ENCODE results near the gene DCST2. TPM values are rescaled to one million over a fixed set of nuclear protein-coding genes. Genes with fewer than 3 reads are reported as not detected.
A peak's percentile ranks its signal among the peaks of the same experiment; 100 is the strongest.

The DCST2 gene
- total and polyA plus RNA-seq, 2 donors (not counting 3 experiments of a cell fraction or from before 2014, with no cell fraction given), result 0.29 to 0.51 TPM

DNA sequence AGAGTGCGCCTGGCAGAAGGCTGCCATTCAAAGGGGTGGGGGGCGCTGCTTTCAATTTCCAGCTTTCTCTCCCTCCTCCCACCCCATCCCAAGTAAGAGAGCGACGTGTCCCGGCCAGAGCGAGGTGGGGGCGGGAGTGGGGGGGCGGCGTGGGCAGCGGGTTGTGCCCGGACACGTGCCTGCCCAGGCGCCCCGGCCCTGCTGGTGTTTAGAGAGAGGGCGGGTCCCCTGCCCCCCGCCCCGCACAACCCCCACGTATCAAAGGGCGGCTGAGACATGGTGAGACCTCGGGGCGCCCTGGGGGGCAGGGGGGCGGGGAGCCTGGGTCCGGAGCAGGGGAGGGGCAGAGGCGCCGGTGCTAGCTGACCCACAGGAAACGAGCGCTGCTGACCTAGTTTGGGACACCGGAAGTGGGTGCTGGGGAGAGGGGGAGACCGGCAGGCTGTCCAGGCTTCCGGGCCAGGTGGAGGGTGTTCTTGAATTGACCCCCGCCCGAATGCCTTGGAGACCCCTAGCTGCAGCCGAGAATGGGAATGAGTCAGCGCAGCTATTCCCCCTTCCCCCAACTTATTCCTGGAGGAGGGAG lies 29.7 kb downstream of the DCST2 start:
- ChIA-PET POLR2A (no interaction called here), CTCF (interaction anchor here (0.7 to 6.5 kb wide), 8 partner anchors 11 to 425 kb away, joined by 3 to 87 read pairs (median 4); partner anchors contain the start of genes ADAM15, FLAD1, PYGO2 and SHC1)
- H3K4me3 ChIP-seq (replicated peaks in 1 of 3; ENCODE audit: insufficient read depth in 1 of 3, low read depth in 1 of 3, low read length in 3 of 3), result peak overlapping the region; percentile 53 to 94 (median 65)
- H3K27me3 ChIP-seq (ENCODE audit: control insufficient read depth in 2 of 2, insufficient read depth in 2 of 2, low read length in 2 of 2), result no peaks in the 10 kb centered on the region
- DNase-seq (ENCODE audit: low read depth, low spot score) (peak; percentile 33), FAIRE-seq (no peak)
- peak overlapping the region; percentile 54 for H3K4me2 ChIP-seq (ENCODE audit: insufficient read depth, low read length)
- H3K79me2 ChIP-seq (ENCODE audit: control insufficient read depth, insufficient read depth, low read length), result peaks cover 16% of the 10 kb centered on the region
- dilution Hi-C loops (cut with MboI; ENCODE audit: extremely low pct_ligation_motif_present, low sequenced_read_pairs), result no loop called here
- peak overlapping the region; percentile 21 for H2AFZ ChIP-seq (ENCODE audit: low read depth, low read length)
- peak overlapping the region; percentile 63 for H3K27ac ChIP-seq (ENCODE audit: insufficient read depth, low read depth, low read length)
- peak overlapping the region; percentile 69 for H3K9ac ChIP-seq (replicated peaks; ENCODE audit: extremely low read depth, insufficient read depth, low read length)
- peaks cover 25% of the 10 kb centered on the region for H3K4me1 ChIP-seq (ENCODE audit: control insufficient read depth, extremely low read depth, insufficient read depth, low read length)
- no peaks in the 10 kb centered on the region for H3K9me3 ChIP-seq (replicated peaks; ENCODE audit: control insufficient read depth, insufficient read depth, low read length)
- no peaks in the 10 kb centered on the region for H3K9me1 ChIP-seq (replicated peaks; ENCODE audit: control insufficient read depth, extremely low read depth, insufficient read depth, low read length)
- BruUV-seq (replicated peaks), result no TSS peak
- no peaks in the 10 kb centered on the region for H3K36me3 ChIP-seq (ENCODE audit: control insufficient read depth in 2 of 2, extremely low read depth in 1 of 2, insufficient read depth in 2 of 2, low read length in 2 of 2)
- no peak for TF ChIP-seq POLR2AphosphoS5 (IDR thresholded peaks at IDR 0.05; ENCODE audit: insufficient read depth, low read depth, low read length)
- peak; percentile 50 for TF ChIP-seq FOS (IDR thresholded peaks at IDR 0.05; ENCODE audit: borderline replicate concordance, insufficient read depth, low read length)
- intact Hi-C loops (cut with micrococcal nuclease), result loop anchor here (2.0 to 5.0 kb wide), 2 partner anchors 41 to 447 kb away; partner anchors contain the start of gene UBE2Q1
- H4K20me1 ChIP-seq (replicated peaks; ENCODE audit: control insufficient read depth, extremely low read depth, insufficient read depth, low read length), result no peaks in the 10 kb centered on the region

DNA sequence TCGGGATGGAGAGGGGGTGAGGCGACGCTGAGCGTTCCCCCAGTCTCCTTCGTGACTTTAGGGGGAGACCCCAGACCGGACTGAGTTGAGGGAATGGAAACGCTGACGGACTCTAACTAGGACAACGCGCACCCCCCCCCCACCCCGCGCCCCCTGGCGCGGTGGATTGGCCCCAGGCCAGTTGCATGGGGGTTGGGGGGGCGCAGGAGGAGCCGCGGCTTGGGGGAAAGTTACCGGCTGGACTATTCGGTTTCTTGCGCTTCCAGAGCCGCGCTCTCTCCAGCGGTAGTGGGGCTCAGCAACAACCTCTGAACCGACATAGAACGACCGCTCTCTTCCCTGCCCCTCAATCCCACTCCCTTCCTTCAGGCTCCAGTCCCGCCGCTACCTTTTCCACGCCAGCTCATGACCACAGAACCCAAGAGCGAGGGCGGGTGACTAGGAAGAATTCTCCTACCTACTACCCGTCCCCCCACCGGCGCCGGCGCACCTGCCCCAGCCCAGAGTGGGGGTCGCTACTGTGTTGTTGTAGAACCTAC lies 30.3 kb downstream of the DCST2 start:
- intact Hi-C loops (cut with micrococcal nuclease), result loop anchor here (2.0 to 5.0 kb wide), 2 partner anchors 42 to 446 kb away; partner anchors contain the start of gene UBE2Q1
- dilution Hi-C loops (cut with MboI; ENCODE audit: extremely low pct_ligation_motif_present, low sequenced_read_pairs), result no loop called here
- Histone ChIP-seq H4K20me1 (replicated peaks; ENCODE audit: control insufficient read depth, extremely low read depth, insufficient read depth, low read length) (no peaks in the 10 kb centered on the region), H2AFZ (ENCODE audit: low read depth, low read length) (peak overlapping the region; percentile 21), H3K27me3 (ENCODE audit: control insufficient read depth in 2 of 2, insufficient read depth in 2 of 2, low read length in 2 of 2) (no peaks in the 10 kb centered on the region), H3K4me2 (ENCODE audit: insufficient read depth, low read length) (peak overlapping the region; percentile 54), H3K9ac (replicated peaks; ENCODE audit: extremely low read depth, insufficient read depth, low read length) (peak overlapping the region; percentile 69), H3K36me3 (ENCODE audit: control insufficient read depth in 2 of 2, extremely low read depth in 1 of 2, insufficient read depth in 2 of 2, low read length in 2 of 2) (no peaks in the 10 kb centered on the region), H3K4me3 (replicated peaks in 1 of 3; ENCODE audit: insufficient read depth in 1 of 3, low read depth in 1 of 3, low read length in 3 of 3) (peak overlapping the region; percentile 53 to 94 (median 65)), H3K79me2 (ENCODE audit: control insufficient read depth, insufficient read depth, low read length) (peaks cover 16% of the 10 kb centered on the region), H3K27ac (ENCODE audit: insufficient read depth, low read depth, low read length) (peak overlapping the region; percentile 63), H3K9me1 (replicated peaks; ENCODE audit: control insufficient read depth, extremely low read depth, insufficient read depth, low read length) (no peaks in the 10 kb centered on the region), H3K9me3 (replicated peaks; ENCODE audit: control insufficient read depth, insufficient read depth, low read length) (no peaks in the 10 kb centered on the region), H3K4me1 (ENCODE audit: control insufficient read depth, extremely low read depth, insufficient read depth, low read length) (peaks cover 25% of the 10 kb centered on the region)
- TF ChIP-seq, protein P1, sequence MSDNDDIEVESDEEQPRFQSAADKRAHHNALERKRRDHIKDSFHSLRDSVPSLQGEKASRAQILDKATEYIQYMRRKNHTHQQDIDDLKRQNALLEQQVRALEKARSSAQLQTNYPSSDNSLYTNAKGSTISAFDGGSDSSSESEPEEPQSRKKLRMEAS (IDR thresholded peaks at IDR 0.05; ENCODE audit: insufficient read depth, insufficient read length), result no peak
- no peak for TF ChIP-seq GATA2 (IDR thresholded peaks at IDR 0.05; ENCODE audit: insufficient read depth, insufficient read length, low read depth, low read length)
- no peak for TF ChIP-seq POLR2AphosphoS5 (IDR thresholded peaks at IDR 0.05; ENCODE audit: insufficient read depth, low read depth, low read length)
- TF ChIP-seq MYC (IDR thresholded peaks at IDR 0.05; ENCODE audit: low read depth, low read length), result no peak
- no peak for TF ChIP-seq EZH2 (IDR thresholded peaks at IDR 0.05; ENCODE audit: borderline replicate concordance, low read depth, low read length, severe bottlenecking)
- TF ChIP-seq POLR2A (IDR thresholded peaks at IDR 0.05; ENCODE audit: low read depth, low read length), result no peak
- no peak for TF ChIP-seq FOS (IDR thresholded peaks at IDR 0.05; ENCODE audit: borderline replicate concordance, insufficient read depth, low read length)
- TF ChIP-seq JUN (IDR thresholded peaks at IDR 0.05; ENCODE audit: borderline replicate concordance, insufficient read depth, insufficient read length, low read depth), result no peak
- TF ChIP-seq, protein P2, sequence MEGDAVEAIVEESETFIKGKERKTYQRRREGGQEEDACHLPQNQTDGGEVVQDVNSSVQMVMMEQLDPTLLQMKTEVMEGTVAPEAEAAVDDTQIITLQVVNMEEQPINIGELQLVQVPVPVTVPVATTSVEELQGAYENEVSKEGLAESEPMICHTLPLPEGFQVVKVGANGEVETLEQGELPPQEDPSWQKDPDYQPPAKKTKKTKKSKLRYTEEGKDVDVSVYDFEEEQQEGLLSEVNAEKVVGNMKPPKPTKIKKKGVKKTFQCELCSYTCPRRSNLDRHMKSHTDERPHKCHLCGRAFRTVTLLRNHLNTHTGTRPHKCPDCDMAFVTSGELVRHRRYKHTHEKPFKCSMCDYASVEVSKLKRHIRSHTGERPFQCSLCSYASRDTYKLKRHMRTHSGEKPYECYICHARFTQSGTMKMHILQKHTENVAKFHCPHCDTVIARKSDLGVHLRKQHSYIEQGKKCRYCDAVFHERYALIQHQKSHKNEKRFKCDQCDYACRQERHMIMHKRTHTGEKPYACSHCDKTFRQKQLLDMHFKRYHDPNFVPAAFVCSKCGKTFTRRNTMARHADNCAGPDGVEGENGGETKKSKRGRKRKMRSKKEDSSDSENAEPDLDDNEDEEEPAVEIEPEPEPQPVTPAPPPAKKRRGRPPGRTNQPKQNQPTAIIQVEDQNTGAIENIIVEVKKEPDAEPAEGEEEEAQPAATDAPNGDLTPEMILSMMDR (IDR thresholded peaks at IDR 0.05; ENCODE audit: extremely low read depth in 1 of 2, insufficient read depth in 1 of 2, low read depth in 1 of 2, low read length in 2 of 2), result no peak
- DNase-seq (ENCODE audit: low read depth, low spot score), result peak; percentile 42
- ChIA-PET CTCF (interaction anchor here (0.7 to 6.5 kb wide), 8 partner anchors 9 to 424 kb away, joined by 3 to 87 read pairs (median 4); partner anchors contain the start of genes ADAM15, LENEP, PYGO2 and SHC1), POLR2A (no interaction called here)
- FAIRE-seq, result peak; percentile 67
- TSS peak; percentile 34 for BruUV-seq (replicated peaks)

All from endothelial cell of umbilical vein (primary cell).